Mucosa of descending colon (tissue), 3 donors: Measurements from ENCODE around the gene CTBP1. TPM values are rescaled to one million over a fixed set of nuclear protein-coding genes. Genes with fewer than 3 reads are reported as not detected.

Source experiments
- ATAC-seq: fragments of 200-7000 bp; cut with Tn5 transposase; one replicate; pipeline ENCODE4 v1.9.1; 2020; ENCODE audit warnings: mild to moderate bottlenecking, moderate library complexity
- DNase-seq, 3 donors: peaks; one replicate each; pipeline ENCODE4 v3.0.0-alpha.2; 2020
- H3K36me3 ChIP-seq: fragments of 200-600 bp; one replicate; pipeline ENCODE4 v1.8.0; 2021; ENCODE audit warnings: low read depth, mild to moderate bottlenecking
- H3K4me1 ChIP-seq: fragments of 200-600 bp; one replicate; pipeline ENCODE4 v1.8.0; 2021; ENCODE audit warnings: low read depth, mild to moderate bottlenecking
- H3K4me3 ChIP-seq: fragments of 200-600 bp; one replicate; pipeline ENCODE4 v1.8.0; 2021; ENCODE audit warnings: mild to moderate bottlenecking
- H3K9me3 ChIP-seq: fragments of 200-600 bp; one replicate; pipeline ENCODE4 v1.8.0; 2021; ENCODE audit warnings: mild to moderate bottlenecking
- CTCF ChIP-seq: fragments of 200-600 bp; IDR thresholded peaks from one replicate; pipeline ENCODE4 v1.8.0; 2022; ENCODE audit warnings: antibody characterized with exemption, mild to moderate bottlenecking
- intact Hi-C, 2 donors: fragments of 100-400 bp; cut with DNase I in 1 of 2; cut with micrococcal nuclease in 1 of 2; formaldehyde crosslinking; loops; one replicate each; pipeline versions ENCODE4 v1.11.0 to v1.11.1; 2022; cut with DNase I, micrococcal nuclease
- total RNA-seq, 3 donors: library from RNA; stranded (reverse); fragmentation: NEBNext Ultra II Directional in 2 of 3; extraction: Animal tissue kit (Norgen Biotek cat#: 25700) in 2 of 3; gene quantifications; one replicate each; pipeline versions ENCODE4 v1.2.1 to v1.2.4, GENCODE V29; 2021 to 2023
- donor health status: DM: no; HTN: no; CAD: no; lungs with moderate emphysema.
- donor health status: DM: no; HTN: no; CAD: no.
- donor health status: DM: no; HTN: yes; CAD: no.

CTBP1 gene
- total RNA-seq, 3 donors from 2014 or later: 151 to 188 (median 168) TPM

GRCh38 chr4:1230971-1231636, 17.8 kb downstream of the CTBP1 start:
- Histone ChIP-seq H3K4me1 (no peaks in the 10 kb centered on the region), H3K9me3 (no peaks in the 10 kb centered on the region), H3K4me3 (no peak overlapping the region), H3K36me3 (peaks cover 4% of the 10 kb centered on the region)
- ATAC-seq (no peak), DNase-seq (no peak)
- TF ChIP-seq CTCF: no peak
- intact Hi-C loops: no loop called here

GRCh38 chr4:1230316-1230715, 18.6 kb downstream of the CTBP1 start:
- ATAC-seq: no peak
- intact Hi-C loops: no loop called here
- no peaks in the 10 kb centered on the region for H3K4me1 ChIP-seq
- TF ChIP-seq CTCF: no peak
- H3K36me3 ChIP-seq: peaks cover 4% of the 10 kb centered on the region
- DNase-seq: no peak
- H3K4me3 ChIP-seq: no peak overlapping the region
- no peaks in the 10 kb centered on the region for H3K9me3 ChIP-seq

GRCh38 chr4:1229117-1229849, 19.6 kb downstream of the CTBP1 start:
- no peaks in the 10 kb centered on the region for H3K9me3 ChIP-seq
- DNase-seq: no peak
- peaks cover 5% of the 10 kb centered on the region for H3K36me3 ChIP-seq
- H3K4me3 ChIP-seq: no peak overlapping the region
- no peaks in the 10 kb centered on the region for H3K4me1 ChIP-seq
- TF ChIP-seq CTCF: no peak
- intact Hi-C loops: no loop called here
- no peak for ATAC-seq

GRCh38 chr4:1227816-1228215, 21.1 kb downstream of the CTBP1 start:
- ATAC-seq (no peak), DNase-seq (no peak)
- no peak for TF ChIP-seq CTCF
- H3K36me3 ChIP-seq: peaks cover 8% of the 10 kb centered on the region
- H3K4me1 ChIP-seq: no peaks in the 10 kb centered on the region
- H3K9me3 ChIP-seq: no peaks in the 10 kb centered on the region
- intact Hi-C loops: no loop called here
- no peak overlapping the region for H3K4me3 ChIP-seq

GRCh38 chr4:1226598-1226997, 22.3 kb downstream of the CTBP1 start:
- Histone ChIP-seq H3K4me3 (no peak overlapping the region), H3K4me1 (no peaks in the 10 kb centered on the region), H3K9me3 (no peaks in the 10 kb centered on the region), H3K36me3 (peaks cover 8% of the 10 kb centered on the region)
- DNase-seq (no peak), ATAC-seq (no peak)
- intact Hi-C loops: no loop called here
- no peak for TF ChIP-seq CTCF
